Liver (tissue), 9 donors: ENCODE results near the gene COPZ1. TPM values are rescaled to one million over a fixed set of nuclear protein-coding genes. Genes with fewer than 3 reads are reported as not detected.
"Not testable (repeated sequence)": the region's sequence is repeated elsewhere in the genome, so short reads cannot be mapped to it uniquely, and the experiment has no call there.

Experiments used
- DNase-seq: peaks from one replicate; pipeline ENCODE4 v3.0.0-alpha.2; 2017; ENCODE audit warnings: low spot score
- H3K27ac ChIP-seq, 2 donors: one replicate each; pipeline ENCODE4 v1.7.0; 2013; ENCODE audit warnings: inconsistent platforms in 2 of 2, low read length in 2 of 2, control low read depth in 1 of 2, low read depth in 1 of 2, mild to moderate bottlenecking in 1 of 2
- H3K27me3 ChIP-seq, 4 donors: one replicate each; pipeline versions ENCODE4 v1.6.1 to v1.7.0; 2013; ENCODE audit warnings: low read length in 3 of 4, inconsistent platforms in 1 of 4, mild to moderate bottlenecking in 1 of 4, moderate library complexity in 1 of 4; ENCODE audit not compliant: control insufficient read depth in 4 of 4, insufficient read depth in 4 of 4
- H3K36me3 ChIP-seq, 4 donors: one replicate each; pipeline versions ENCODE4 v1.6.1 to v1.7.0; 2013; ENCODE audit warnings: low read length in 3 of 4, mild to moderate bottlenecking in 3 of 4, low read depth in 1 of 4, moderate library complexity in 1 of 4; ENCODE audit not compliant: control insufficient read depth in 4 of 4, insufficient read depth in 3 of 4
- H3K4me1 ChIP-seq, 4 donors: one replicate each; pipeline versions ENCODE4 v1.6.1 to v1.7.0; 2013; ENCODE audit warnings: low read length in 3 of 4, mild to moderate bottlenecking in 3 of 4, moderate library complexity in 1 of 4; ENCODE audit not compliant: control insufficient read depth in 4 of 4, insufficient read depth in 4 of 4
- H3K4me3 ChIP-seq, 3 donors: one replicate each; pipeline versions ENCODE4 v1.6.1 to v1.7.0; 2013; ENCODE audit warnings: low read length in 3 of 3, control low read depth in 1 of 3, low read depth in 1 of 3, mild to moderate bottlenecking in 1 of 3
- H3K9ac ChIP-seq, 2 donors: one replicate each; pipeline ENCODE4 v1.7.0; 2013; ENCODE audit warnings: low read length in 2 of 2, mild to moderate bottlenecking in 2 of 2, moderate library complexity in 2 of 2, control low read depth in 1 of 2, low read depth in 1 of 2
- H3K9me3 ChIP-seq, 4 donors: one replicate each; pipeline versions ENCODE4 v1.6.1 to v1.7.0; 2013; ENCODE audit warnings: low read length in 3 of 4; ENCODE audit not compliant: control insufficient read depth in 4 of 4
- ATF3 ChIP-seq: IDR thresholded peaks from 2 replicates; pipeline ENCODE4 v1.6.1; 2016; ENCODE audit warnings: antibody characterized with exemption
- CTCF ChIP-seq: fragments of 150-350 bp; IDR thresholded peaks from 2 replicates; pipeline ENCODE4 v1.5.1; 2017; ENCODE audit warnings: improper control_type of control experiment, low read depth, low read length; ENCODE audit not compliant: missing input control
- EGR1 ChIP-seq, 2 donors: IDR thresholded peaks; 2 replicates each; pipeline ENCODE4 v1.6.1; 2016 to 2018; ENCODE audit warnings: antibody characterized with exemption in 2 of 2, low read depth in 2 of 2
- FOXA1 ChIP-seq: IDR thresholded peaks from 2 replicates; pipeline ENCODE4 v1.6.1; 2016; ENCODE audit warnings: antibody characterized with exemption
- FOXA2 ChIP-seq: IDR thresholded peaks from 2 replicates; pipeline ENCODE4 v1.6.1; 2016; ENCODE audit warnings: antibody characterized with exemption
- GABPA ChIP-seq, 2 donors: IDR thresholded peaks in 1 of 2; conservative IDR thresholded peaks in 1 of 2; 2 replicates each; pipeline ENCODE4 v1.6.1; 2016; ENCODE audit warnings: antibody characterized with exemption in 2 of 2, mild to moderate bottlenecking in 1 of 2, moderate library complexity in 1 of 2
- HNF4A ChIP-seq, 2 donors: conservative IDR thresholded peaks; 2 replicates each; pipeline ENCODE4 v1.6.1; 2016; ENCODE audit warnings: antibody characterized with exemption in 2 of 2, mild to moderate bottlenecking in 2 of 2
- HNF4G ChIP-seq: IDR thresholded peaks from 2 replicates; pipeline ENCODE4 v1.6.1; 2016; ENCODE audit warnings: antibody characterized with exemption
- JUND ChIP-seq, 2 donors: IDR thresholded peaks; 2 replicates each; pipeline ENCODE4 v1.6.1; 2016; ENCODE audit warnings: antibody characterized with exemption in 2 of 2
- MAX ChIP-seq: IDR thresholded peaks from 2 replicates; pipeline ENCODE4 v1.6.1; 2016; ENCODE audit warnings: antibody characterized with exemption
- NR2F2 ChIP-seq: IDR thresholded peaks from 2 replicates; pipeline ENCODE4 v1.6.1; 2016; ENCODE audit warnings: antibody characterized with exemption
- RAD21 ChIP-seq, 2 donors: IDR thresholded peaks; 2 replicates each; pipeline ENCODE4 v1.6.1; 2016; ENCODE audit warnings: antibody characterized with exemption in 2 of 2, mild to moderate bottlenecking in 2 of 2
- REST ChIP-seq: IDR thresholded peaks from 2 replicates; pipeline ENCODE4 v1.6.1; 2016; ENCODE audit warnings: antibody characterized with exemption, mild to moderate bottlenecking
- RXRA ChIP-seq, 2 donors: IDR thresholded peaks; 2 replicates each; pipeline ENCODE4 v1.6.1; 2017 to 2018; ENCODE audit warnings: antibody characterized with exemption in 2 of 2, mild to moderate bottlenecking in 1 of 2
- SP1 ChIP-seq: IDR thresholded peaks from 2 replicates; pipeline ENCODE4 v1.6.1; 2018; ENCODE audit warnings: antibody characterized with exemption, mild to moderate bottlenecking
- TAF1 ChIP-seq: conservative IDR thresholded peaks from 2 replicates; pipeline ENCODE4 v1.6.1; 2016; ENCODE audit warnings: antibody characterized with exemption, mild to moderate bottlenecking
- YY1 ChIP-seq: IDR thresholded peaks from 2 replicates; pipeline ENCODE4 v1.6.1; 2016; ENCODE audit warnings: antibody characterized with exemption, mild to moderate bottlenecking
- ZBTB33 ChIP-seq: IDR thresholded peaks from 2 replicates; pipeline ENCODE4 v1.6.1; 2016; ENCODE audit warnings: antibody characterized with exemption
- WGBS: extraction: QIAGEN DNeasy Blood & Tissue Kit; methylation state at CpG from one replicate; pipeline ENCODE4 v1.1.7; 2013; 5-methylcytosine and 5-hydroxymethylcytosine counted together
- polyA plus RNA-seq, 2 donors: library from polyadenylated mRNA; stranded (reverse) in 1 of 2; unstranded in 1 of 2; fragments of 200-250 nt in 1 of 2; fragments of >200 nt in 1 of 2; fragmentation: Nextera tagmentation in 1 of 2; extraction: Ambion mirVana in 1 of 2; gene quantifications; one replicate each; pipeline versions ENCODE4 v1.2.1 to v1.2.3, GENCODE V29; 2013 to 2015
- total RNA-seq, 2 donors: library from RNA; depleted of rRNA; stranded (reverse); fragments of >200 nt; gene quantifications; one replicate each; pipeline ENCODE4 v1.2.3, GENCODE V29; 2014
- donor health status: healthy.
- donor health status: healthy.
- donor health status: healthy.
- donor health status: healthy.
- donor health status: healthy.

COPZ1 gene
- total and polyA plus RNA-seq, 4 donors = 54.6 to 92.6 (median 79.8) TPM

- peaks cover 10 to 41% (median 25%) of the 10 kb centered on the region in 4 donors for H3K4me1 ChIP-seq
- no peak for DNase-seq
Measured at GRCh38 chr12:54352891-54353874, 28.3 kb downstream of the COPZ1 start.

GRCh38 chr12:54354271-54354670 lies 29.3 kb downstream of the COPZ1 start:
- peaks cover 10 to 44% (median 30%) of the 10 kb centered on the region in 4 donors for H3K4me1 ChIP-seq
- not testable (repeated sequence) for H3K9me3 ChIP-seq, DNase-seq, H3K9ac ChIP-seq, H3K4me3 ChIP-seq, H3K27me3 ChIP-seq
- peak overlapping the region; percentile 78 to 90 for H3K27ac ChIP-seq
- 50% methylated on average over 7 of the region's 7 CpGs for WGBS
- peaks cover under 1 to 19% (median 16%) of the 10 kb centered on the region in 4 donors for H3K36me3 ChIP-seq

More at GRCh38 chr12:54352891-54353874, 28.3 kb downstream of the COPZ1 start:
- peak; percentile 98 for TF ChIP-seq SP1
- TF ChIP-seq REST = peak; percentile 86
- peak; percentile 63 for TF ChIP-seq TAF1
- TF ChIP-seq HNF4A (conservative IDR thresholded peaks at IDR 0.05) = peak; percentile 90 to 91
- peak; percentile 29 for TF ChIP-seq YY1
- peak; percentile 86 for TF ChIP-seq FOXA1
- peak; percentile 79 for TF ChIP-seq HNF4G
- peak; percentile 19 for TF ChIP-seq ZBTB33
- no peak for TF ChIP-seq CTCF
- peak; percentile 96 to 97 for TF ChIP-seq RXRA (IDR thresholded peaks at IDR 0.05)
- TF ChIP-seq EGR1 (IDR thresholded peaks at IDR 0.05; ENCODE audit: low read depth in 2 of 2) = peak in 1 of 2 donors; percentile 44
- TF ChIP-seq RAD21 (IDR thresholded peaks at IDR 0.05) = peak; percentile 29 to 48
- peak; percentile 81 for TF ChIP-seq ATF3
- TF ChIP-seq FOXA2 = peak; percentile 90
- TF ChIP-seq NR2F2 = no peak
- TF ChIP-seq GABPA (IDR thresholded peaks at IDR 0.05 in 1 of 2, conservative IDR thresholded peaks at IDR 0.05 in 1 of 2) = no peak
- TF ChIP-seq MAX = peak; percentile 66
- TF ChIP-seq JUND (IDR thresholded peaks at IDR 0.05) = peak; percentile 89 to 97
- WGBS = 34% methylated on average over 1 of the region's 1 CpG
- Histone ChIP-seq H3K9me3 (no peaks in the 10 kb centered on the region), H3K36me3 (peaks cover 7 to 27% (median 23%) of the 10 kb centered on the region in 4 donors), H3K27me3 (no peaks in the 10 kb centered on the region), H3K9ac (peak overlapping the region; percentile 26 to 27), H3K27ac (peak overlapping the region; percentile 78 to 90), H3K4me3 (no peak overlapping the region)
